OCI-LY7 (cell line): Measurements from ENCODE around the gene REC114.

Source experiments
- EZH2phosphoT487 ChIP-seq: fragments of 200-600 bp; sonication (generic); IDR thresholded peaks from 2 replicates; pipeline ENCODE4 v1.6.1; 2018; ENCODE audit warnings: low read depth, borderline replicate concordance, mild to moderate bottlenecking, mixed run types, antibody characterized with exemption, low read length, moderate library complexity, mixed read lengths
- TF ChIP-seq, protein P1 (sequence below): fragments of 200-600 bp; sonication (generic); conservative IDR thresholded peaks from 2 replicates; pipeline ENCODE4 v1.5.1; 2014; ENCODE audit warnings: mild to moderate bottlenecking, antibody characterized with exemption, low read length, moderate library complexity, mixed read lengths

DNA sequence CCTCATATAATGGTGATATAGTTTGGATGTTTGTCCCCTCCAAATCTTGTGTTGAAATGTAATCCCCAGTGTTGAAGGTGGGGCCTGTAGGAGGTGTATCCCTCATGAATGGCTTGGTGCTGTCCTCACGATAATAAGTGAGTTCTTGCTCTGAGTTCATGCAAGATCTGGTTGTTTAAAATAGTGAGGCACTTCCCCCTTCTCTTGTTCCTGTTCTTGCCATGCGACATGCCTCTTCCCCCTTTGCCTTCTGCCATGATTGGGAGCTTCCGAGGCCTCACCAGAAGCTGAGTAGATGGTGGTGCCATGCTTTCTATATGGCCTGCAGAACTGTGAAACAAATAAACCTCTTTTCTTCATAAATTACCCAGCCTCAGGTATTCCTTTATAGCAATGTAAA lies 39.2 kb downstream of the REC114 start:
- TF ChIP-seq EZH2phosphoT487 = no peak
- TF ChIP-seq, protein P1, sequence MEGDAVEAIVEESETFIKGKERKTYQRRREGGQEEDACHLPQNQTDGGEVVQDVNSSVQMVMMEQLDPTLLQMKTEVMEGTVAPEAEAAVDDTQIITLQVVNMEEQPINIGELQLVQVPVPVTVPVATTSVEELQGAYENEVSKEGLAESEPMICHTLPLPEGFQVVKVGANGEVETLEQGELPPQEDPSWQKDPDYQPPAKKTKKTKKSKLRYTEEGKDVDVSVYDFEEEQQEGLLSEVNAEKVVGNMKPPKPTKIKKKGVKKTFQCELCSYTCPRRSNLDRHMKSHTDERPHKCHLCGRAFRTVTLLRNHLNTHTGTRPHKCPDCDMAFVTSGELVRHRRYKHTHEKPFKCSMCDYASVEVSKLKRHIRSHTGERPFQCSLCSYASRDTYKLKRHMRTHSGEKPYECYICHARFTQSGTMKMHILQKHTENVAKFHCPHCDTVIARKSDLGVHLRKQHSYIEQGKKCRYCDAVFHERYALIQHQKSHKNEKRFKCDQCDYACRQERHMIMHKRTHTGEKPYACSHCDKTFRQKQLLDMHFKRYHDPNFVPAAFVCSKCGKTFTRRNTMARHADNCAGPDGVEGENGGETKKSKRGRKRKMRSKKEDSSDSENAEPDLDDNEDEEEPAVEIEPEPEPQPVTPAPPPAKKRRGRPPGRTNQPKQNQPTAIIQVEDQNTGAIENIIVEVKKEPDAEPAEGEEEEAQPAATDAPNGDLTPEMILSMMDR = no peak
